Tibial nerve (tissue), 4 donors: Measurements from ENCODE around the gene VPS4A. TPM values are rescaled to one million over a fixed set of nuclear protein-coding genes. Genes with fewer than 3 reads are reported as not detected.
"Not testable (repeated sequence)": the region's sequence is repeated elsewhere in the genome, so short reads cannot be mapped to it uniquely, and the experiment has no call there.

Experiments used
- DNase-seq, 2 donors: peaks; one replicate each; pipeline ENCODE4 v3.0.0-alpha.2; 2019; ENCODE audit warnings: low spot score in 2 of 2
- H3K27ac ChIP-seq, 4 donors: fragments of 200-600 bp; sonication (generic) in 3 of 4; one replicate each; pipeline ENCODE4 v1.5.1; 2017 to 2019; ENCODE audit warnings: mild to moderate bottlenecking in 1 of 4
- H3K27me3 ChIP-seq, 2 donors: fragments of 200-600 bp; sonication (generic) in 1 of 2; one replicate each; pipeline versions ENCODE4 v1.5.1 to v1.6.0; 2017 to 2019
- H3K36me3 ChIP-seq, 3 donors: fragments of 200-600 bp; sonication (generic); one replicate each; pipeline ENCODE4 v1.5.1; 2018 to 2019
- H3K4me1 ChIP-seq, 4 donors: fragments of 200-600 bp; sonication (generic) in 3 of 4; one replicate each; pipeline ENCODE4 v1.5.1; 2017 to 2019
- H3K4me3 ChIP-seq, 4 donors: fragments of 200-600 bp; sonication (generic) in 3 of 4; one replicate each; pipeline ENCODE4 v1.5.1; 2017 to 2019; ENCODE audit warnings: mild to moderate bottlenecking in 1 of 4, moderate library complexity in 1 of 4
- H3K9me3 ChIP-seq, 4 donors: fragments of 200-600 bp; sonication (generic) in 3 of 4; one replicate each; pipeline ENCODE4 v1.5.1; 2017 to 2019
- EP300 ChIP-seq, 2 donors: sonication (generic); formaldehyde crosslinking; IDR thresholded peaks; one replicate each; pipeline ENCODE4 v1.6.1; 2017; ENCODE audit warnings: antibody characterized with exemption in 2 of 2, mild to moderate bottlenecking in 1 of 2
- POLR2A ChIP-seq, 2 donors: fragments of 450-650 bp; IDR thresholded peaks; one replicate each; pipeline ENCODE4 v1.6.1; 2017; ENCODE audit warnings: antibody characterized with exemption in 2 of 2, mild to moderate bottlenecking in 2 of 2, moderate library complexity in 2 of 2
- WGBS, 2 donors: methylation state at CpG; one replicate each; pipeline ENCODE4 v1.1.5; 2018; 5-methylcytosine and 5-hydroxymethylcytosine counted together
- total RNA-seq, 4 donors: library from RNA; depleted of rRNA; stranded (reverse); fragments of >200 nt; gene quantifications; one replicate each; pipeline ENCODE4 v1.1.0, GENCODE V29; 2016
- TF ChIP-seq, protein P1 (sequence below), 5 experiments: fragments of 200-600 bp in 3 of 5; fragments of 450-650 bp in 2 of 5; sonication (generic) in 3 of 5; IDR thresholded peaks; one replicate each; pipeline ENCODE4 v1.5.1; 2016 to 2019; ENCODE audit warnings: antibody characterized with exemption in 5 of 5, mild to moderate bottlenecking in 3 of 5, moderate library complexity in 2 of 5

The VPS4A gene
- total RNA-seq, 4 donors from 2014 or later, result 35.4 to 47.2 (median 43.5) TPM

DNA sequence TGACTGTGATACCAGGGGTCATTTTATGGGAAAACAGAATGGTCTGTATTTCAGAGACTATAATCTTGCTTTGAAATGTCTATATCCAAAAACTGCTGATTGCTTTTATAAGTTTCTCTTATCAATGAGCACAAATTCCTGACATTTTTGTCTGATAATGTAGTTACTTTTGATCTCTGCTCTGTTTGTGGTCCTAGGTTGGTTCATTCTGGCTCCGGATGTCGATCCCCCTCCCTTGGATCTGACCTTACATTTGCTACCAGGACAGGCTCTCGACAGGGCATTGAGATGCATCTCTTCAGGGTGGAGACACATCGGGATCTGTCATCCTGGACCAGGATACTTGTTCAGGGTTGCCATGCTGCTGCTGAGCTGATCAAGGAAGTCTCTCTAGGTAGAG is 27.3 kb upstream of the VPS4A start:
- no peak overlapping the region for H3K4me3 ChIP-seq
- peaks cover 0 to 26% (median 0%) of the 10 kb centered on the region in 3 donors for H3K36me3 ChIP-seq
- peak overlapping the region in 1 of 4 donors; percentile 44 for H3K27ac ChIP-seq
- no peaks in the 10 kb centered on the region for H3K27me3 ChIP-seq
- 63 to 75% methylated on average over 4 of the region's 4 CpGs for WGBS, 2 donors
- DNase-seq, result no peak
- H3K9me3 ChIP-seq, result no peaks in the 10 kb centered on the region
- no peak for TF ChIP-seq POLR2A (IDR thresholded peaks at IDR 0.05)
- peaks cover 0 to 44% (median 2%) of the 10 kb centered on the region in 4 donors for H3K4me1 ChIP-seq

DNA sequence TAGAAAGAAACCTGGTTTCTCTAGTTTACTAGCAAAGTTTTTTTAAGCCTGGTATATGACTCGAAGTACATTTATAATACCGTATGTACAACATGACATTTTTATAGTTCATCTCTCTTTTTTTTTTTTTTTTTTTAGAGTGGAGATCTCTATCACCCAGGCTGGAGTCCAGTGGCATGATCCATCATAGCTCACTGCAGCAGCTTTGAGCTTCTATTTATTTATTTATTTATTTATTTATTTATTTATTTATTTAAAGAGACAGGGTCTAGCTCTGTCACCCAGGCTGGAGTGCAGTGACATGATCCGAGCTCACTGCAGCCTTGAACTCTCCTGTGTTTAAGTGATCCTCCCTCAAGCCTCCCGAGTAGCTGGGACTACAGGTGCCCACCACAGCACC is 25.9 kb upstream of the VPS4A start:
- no peak for TF ChIP-seq EP300 (IDR thresholded peaks at IDR 0.05)
- TF ChIP-seq POLR2A (IDR thresholded peaks at IDR 0.05), result no peak
- H3K9me3 ChIP-seq, result no peaks in the 10 kb centered on the region
- WGBS, 2 donors, result 86 to 90% methylated on average over 4 of the region's 4 CpGs

DNA sequence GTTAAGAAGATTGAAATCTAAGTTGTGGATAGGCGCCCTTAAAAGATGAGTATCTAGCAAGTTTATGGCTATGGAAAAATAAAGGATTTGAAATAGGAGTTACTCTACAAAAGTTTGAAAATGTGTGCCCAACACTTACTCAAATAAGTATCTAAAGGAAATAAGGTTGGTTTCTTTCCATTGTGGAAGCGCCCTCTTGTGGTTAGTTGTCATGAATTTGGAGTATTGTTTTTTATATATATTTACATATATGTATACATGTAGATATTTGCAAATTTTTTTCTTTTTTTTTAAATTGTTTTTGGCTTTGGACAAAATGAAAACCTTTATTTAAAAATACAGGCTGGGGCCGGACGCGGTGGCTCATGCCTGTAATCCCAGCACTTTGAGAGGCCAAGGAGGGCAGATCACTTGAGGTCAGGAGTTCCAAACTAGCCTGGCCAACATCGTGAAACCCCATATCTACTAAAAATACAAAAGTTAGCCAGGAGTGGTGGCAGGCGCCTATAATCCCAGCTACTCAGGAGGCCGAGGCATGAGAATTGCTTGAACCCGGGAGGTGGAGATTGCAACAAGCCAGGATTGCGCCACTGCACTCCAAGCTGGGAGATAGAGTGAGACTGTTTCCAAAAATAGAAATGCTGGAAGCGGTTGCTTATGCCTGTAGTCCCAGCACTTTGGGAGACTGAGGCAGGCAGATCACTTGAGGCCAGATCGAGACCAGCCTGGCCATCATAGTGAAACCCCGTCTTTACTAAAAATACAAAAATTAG is 24.0 kb upstream of the VPS4A start:
- 42 to 44% methylated on average over 13 of the region's 13 CpGs for WGBS, 2 donors
- TF ChIP-seq EP300 (IDR thresholded peaks at IDR 0.05) (peak in 1 of 2 donors; percentile 65), POLR2A (IDR thresholded peaks at IDR 0.05) (no peak)
- TF ChIP-seq, protein P1, sequence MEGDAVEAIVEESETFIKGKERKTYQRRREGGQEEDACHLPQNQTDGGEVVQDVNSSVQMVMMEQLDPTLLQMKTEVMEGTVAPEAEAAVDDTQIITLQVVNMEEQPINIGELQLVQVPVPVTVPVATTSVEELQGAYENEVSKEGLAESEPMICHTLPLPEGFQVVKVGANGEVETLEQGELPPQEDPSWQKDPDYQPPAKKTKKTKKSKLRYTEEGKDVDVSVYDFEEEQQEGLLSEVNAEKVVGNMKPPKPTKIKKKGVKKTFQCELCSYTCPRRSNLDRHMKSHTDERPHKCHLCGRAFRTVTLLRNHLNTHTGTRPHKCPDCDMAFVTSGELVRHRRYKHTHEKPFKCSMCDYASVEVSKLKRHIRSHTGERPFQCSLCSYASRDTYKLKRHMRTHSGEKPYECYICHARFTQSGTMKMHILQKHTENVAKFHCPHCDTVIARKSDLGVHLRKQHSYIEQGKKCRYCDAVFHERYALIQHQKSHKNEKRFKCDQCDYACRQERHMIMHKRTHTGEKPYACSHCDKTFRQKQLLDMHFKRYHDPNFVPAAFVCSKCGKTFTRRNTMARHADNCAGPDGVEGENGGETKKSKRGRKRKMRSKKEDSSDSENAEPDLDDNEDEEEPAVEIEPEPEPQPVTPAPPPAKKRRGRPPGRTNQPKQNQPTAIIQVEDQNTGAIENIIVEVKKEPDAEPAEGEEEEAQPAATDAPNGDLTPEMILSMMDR (IDR thresholded peaks at IDR 0.05), result peak; percentile 56 to 64 (median 61)
- H3K27ac ChIP-seq, result peak overlapping the region in 2 of 4 donors; percentile 15 to 50
- H3K9me3 ChIP-seq, result no peaks in the 10 kb centered on the region
- H3K4me3 ChIP-seq, result no peak overlapping the region
- peaks cover 0 to 33% (median 2%) of the 10 kb centered on the region in 4 donors for H3K4me1 ChIP-seq
- DNase-seq, result peak; percentile 54 to 87
- no peaks in the 10 kb centered on the region for H3K27me3 ChIP-seq
- peaks cover 0 to 32% (median 0%) of the 10 kb centered on the region in 3 donors for H3K36me3 ChIP-seq

More for the DNA sequence above, 25.9 kb upstream of the VPS4A start:
- H3K4me3 ChIP-seq, result no peak overlapping the region
- peaks cover 0 to 35% (median 2%) of the 10 kb centered on the region in 4 donors for H3K4me1 ChIP-seq
- H3K27me3 ChIP-seq, result no peaks in the 10 kb centered on the region
- no peak for DNase-seq
- H3K27ac ChIP-seq, result no peak overlapping the region
- peaks cover 0 to 32% (median 0%) of the 10 kb centered on the region in 3 donors for H3K36me3 ChIP-seq

DNA sequence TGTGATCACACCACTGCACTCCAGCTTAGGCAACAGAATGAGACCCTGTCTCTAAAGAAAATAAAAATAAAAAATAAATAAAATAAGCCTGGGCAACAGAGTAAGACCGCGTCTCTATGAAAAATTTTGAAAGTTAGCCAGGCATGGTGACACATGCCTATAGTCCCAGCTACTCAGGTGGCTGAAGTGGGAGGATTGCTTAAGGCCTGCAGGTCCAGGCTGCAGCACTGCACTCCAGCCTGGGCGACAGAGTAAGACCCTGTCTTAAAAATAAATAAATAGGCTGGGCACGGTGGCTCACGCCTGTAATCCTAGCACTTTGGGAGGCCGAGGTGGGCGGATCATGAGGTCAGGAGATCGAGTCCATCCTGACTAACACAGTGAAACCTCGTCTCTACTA is 19.5 kb upstream of the VPS4A start:
- DNase-seq, H3K36me3 ChIP-seq, H3K27ac ChIP-seq, H3K4me3 ChIP-seq, H3K9me3 ChIP-seq, H3K27me3 ChIP-seq: not testable (repeated sequence)
- H3K4me1 ChIP-seq, result peaks cover 0 to 11% (median 2%) of the 10 kb centered on the region in 4 donors
- WGBS, 2 donors, result 92 to 93% methylated on average over 9 of the region's 9 CpGs

DNA sequence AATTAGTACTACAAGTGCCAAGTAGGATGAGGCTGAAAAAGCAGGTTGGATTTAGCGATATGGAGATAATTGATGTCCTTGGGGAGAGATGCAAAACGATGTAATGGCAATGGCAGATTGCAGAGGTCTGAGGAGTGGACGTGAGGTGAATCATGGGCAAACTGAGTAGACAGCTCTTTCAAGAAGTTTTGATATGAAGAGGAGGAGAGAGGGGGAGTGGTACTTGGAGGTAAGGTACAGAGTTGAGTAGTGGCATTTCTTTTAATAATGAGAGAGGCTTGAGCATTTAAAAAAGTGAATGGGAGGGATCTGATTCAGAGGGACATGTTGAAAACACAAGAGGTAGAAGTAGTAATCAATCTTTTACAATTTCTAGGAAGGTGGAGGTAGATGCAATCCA is 17.7 kb upstream of the VPS4A start:
- no peak overlapping the region for H3K27ac ChIP-seq

DNA sequence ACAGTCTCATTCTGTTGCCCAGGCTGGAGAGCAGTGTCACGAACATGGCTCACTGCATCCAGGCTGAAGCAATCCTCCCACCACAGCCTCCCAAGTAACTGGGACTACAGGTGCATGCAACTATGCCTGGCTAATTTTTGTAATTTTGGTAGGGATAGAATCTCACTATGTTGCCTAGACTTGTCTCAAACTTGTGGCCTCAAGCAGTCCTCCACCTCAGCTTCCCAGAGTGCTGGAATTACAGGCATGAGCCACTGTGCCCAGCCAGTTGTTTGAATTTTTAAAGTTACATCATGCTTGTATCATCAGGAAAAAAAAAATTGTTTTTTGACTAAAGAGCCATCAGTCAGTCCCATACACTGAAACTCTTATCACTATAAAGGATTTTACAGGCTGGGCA is 17.1 kb upstream of the VPS4A start:
- DNase-seq, result no peak

More for the DNA sequence above, 17.7 kb upstream of the VPS4A start:
- Histone ChIP-seq H3K27me3 (no peaks in the 10 kb centered on the region), H3K36me3 (peaks cover 0 to 18% (median 0%) of the 10 kb centered on the region in 3 donors), H3K9me3 (no peaks in the 10 kb centered on the region), H3K4me1 (no peaks in the 10 kb centered on the region), H3K4me3 (no peak overlapping the region)
- TF ChIP-seq, protein P1 (IDR thresholded peaks at IDR 0.05), result no peak
- TF ChIP-seq EP300 (IDR thresholded peaks at IDR 0.05), result no peak
- TF ChIP-seq POLR2A (IDR thresholded peaks at IDR 0.05), result no peak
- WGBS, 2 donors, result 73 to 81% methylated on average over 3 of the region's 3 CpGs
- no peak for DNase-seq

DNA sequence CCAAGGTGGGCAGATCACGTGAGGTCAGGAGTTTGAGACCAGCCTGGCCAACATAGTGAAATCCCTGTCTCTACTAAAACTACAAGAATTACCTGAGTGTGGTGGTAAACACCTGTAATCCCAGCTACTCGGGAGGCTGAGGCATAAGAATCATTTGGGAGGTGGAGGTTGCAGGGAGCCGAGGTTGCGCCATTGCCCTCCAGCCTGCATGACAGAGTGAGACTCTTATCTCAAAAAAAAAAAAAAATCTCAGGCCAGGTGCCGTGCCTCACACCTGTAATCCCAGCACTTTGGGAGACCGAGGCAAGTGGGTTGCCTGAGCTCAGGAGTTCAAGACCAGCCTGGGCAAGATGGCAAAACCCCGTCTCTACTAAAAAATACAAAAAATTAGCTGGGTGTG is 14.4 kb upstream of the VPS4A start:
- not testable (repeated sequence) for DNase-seq, H3K9me3 ChIP-seq, H3K4me3 ChIP-seq, H3K4me1 ChIP-seq, H3K27ac ChIP-seq, H3K27me3 ChIP-seq
- WGBS, 2 donors, result 95 to 98% methylated on average over 7 of the region's 7 CpGs
- peaks cover 0 to 43% (median 0%) of the 10 kb centered on the region in 3 donors for H3K36me3 ChIP-seq

More for the DNA sequence above, 17.1 kb upstream of the VPS4A start:
- H3K36me3 ChIP-seq, result peaks cover 0 to 20% (median 0%) of the 10 kb centered on the region in 3 donors
- WGBS, 2 donors, result 97 to 100% methylated on average over 1 of the region's 1 CpG
- TF ChIP-seq, protein P1 (IDR thresholded peaks at IDR 0.05), result no peak
- no peaks in the 10 kb centered on the region for H3K27me3 ChIP-seq
- H3K27ac ChIP-seq, result no peak overlapping the region
- H3K4me1 ChIP-seq, result no peaks in the 10 kb centered on the region
- no peak overlapping the region for H3K4me3 ChIP-seq
- H3K9me3 ChIP-seq, result no peaks in the 10 kb centered on the region
